ENCODE data around the gene FOXP1. TPM values are rescaled to one million over a fixed set of nuclear protein-coding genes. Genes with fewer than 3 reads are reported as not detected.

The FOXP1 gene
- total RNA-seq, 1 donor from 2014 or later, result 27.3 TPM

DNA sequence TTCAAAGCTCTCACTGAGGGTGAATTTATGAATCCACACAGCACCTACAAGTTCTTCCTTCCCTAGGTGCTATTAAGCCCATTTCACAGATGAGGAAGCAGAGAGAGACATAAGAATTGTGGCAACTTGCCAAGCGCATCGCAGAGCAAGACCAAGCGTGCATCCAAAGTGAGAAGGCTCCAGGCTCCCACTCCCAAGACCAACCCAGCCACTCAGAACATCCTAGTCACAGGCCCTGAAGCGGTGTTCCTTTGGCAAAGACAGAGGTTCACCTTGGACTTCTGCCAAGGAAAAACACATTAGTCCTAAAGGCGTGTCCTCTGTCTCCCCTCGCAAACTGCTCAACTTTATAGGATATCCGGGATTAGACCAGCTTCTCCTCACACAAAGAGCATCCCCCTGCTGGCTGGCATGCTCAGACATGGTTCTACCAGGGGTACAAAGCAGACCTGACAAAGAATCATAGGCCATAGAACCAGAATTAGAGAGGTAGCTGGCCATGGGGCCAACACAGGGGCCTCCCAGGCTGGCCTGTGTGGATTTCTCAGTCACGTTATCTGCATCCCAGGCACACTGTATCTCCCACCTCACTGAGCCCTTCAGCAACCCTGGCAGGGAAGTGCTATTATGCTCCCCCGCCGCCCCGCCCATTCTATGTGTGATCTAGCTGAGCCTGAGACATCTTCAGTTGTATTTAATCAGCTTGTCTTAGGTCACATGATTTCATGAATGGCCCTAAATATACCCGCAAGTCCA, 160.2 kb downstream of the FOXP1 start:
- H3K9ac ChIP-seq, result no peak overlapping the region
- no peak overlapping the region for H3K4me2 ChIP-seq
- no peaks in the 10 kb centered on the region for H3K27me3 ChIP-seq
- H3K4me3 Mint-ChIP-seq, result no peak overlapping the region
- H4K20me1 ChIP-seq (ENCODE audit: low read depth), result no peaks in the 10 kb centered on the region
- H3K9me3 Mint-ChIP-seq, result peaks cover 7% of the 10 kb centered on the region
- no peak overlapping the region for H2AFZ ChIP-seq (replicated peaks)
- no peak overlapping the region for H3K27ac Mint-ChIP-seq
- H3K36me3 Mint-ChIP-seq, result peaks cover 3% of the 10 kb centered on the region
- no peak overlapping the region for H3K27ac ChIP-seq
- no peak for TF ChIP-seq EZH2 (IDR thresholded peaks at IDR 0.05)
- TF ChIP-seq EZH2phosphoT487 (IDR thresholded peaks at IDR 0.05), result no peak
- TF ChIP-seq, protein P1, sequence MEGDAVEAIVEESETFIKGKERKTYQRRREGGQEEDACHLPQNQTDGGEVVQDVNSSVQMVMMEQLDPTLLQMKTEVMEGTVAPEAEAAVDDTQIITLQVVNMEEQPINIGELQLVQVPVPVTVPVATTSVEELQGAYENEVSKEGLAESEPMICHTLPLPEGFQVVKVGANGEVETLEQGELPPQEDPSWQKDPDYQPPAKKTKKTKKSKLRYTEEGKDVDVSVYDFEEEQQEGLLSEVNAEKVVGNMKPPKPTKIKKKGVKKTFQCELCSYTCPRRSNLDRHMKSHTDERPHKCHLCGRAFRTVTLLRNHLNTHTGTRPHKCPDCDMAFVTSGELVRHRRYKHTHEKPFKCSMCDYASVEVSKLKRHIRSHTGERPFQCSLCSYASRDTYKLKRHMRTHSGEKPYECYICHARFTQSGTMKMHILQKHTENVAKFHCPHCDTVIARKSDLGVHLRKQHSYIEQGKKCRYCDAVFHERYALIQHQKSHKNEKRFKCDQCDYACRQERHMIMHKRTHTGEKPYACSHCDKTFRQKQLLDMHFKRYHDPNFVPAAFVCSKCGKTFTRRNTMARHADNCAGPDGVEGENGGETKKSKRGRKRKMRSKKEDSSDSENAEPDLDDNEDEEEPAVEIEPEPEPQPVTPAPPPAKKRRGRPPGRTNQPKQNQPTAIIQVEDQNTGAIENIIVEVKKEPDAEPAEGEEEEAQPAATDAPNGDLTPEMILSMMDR (IDR thresholded peaks at IDR 0.05), result no peak
- no peak overlapping the region for H3K4me3 ChIP-seq
- peak; percentile 13 for DNase-seq (ENCODE audit: low spot score)
- no peaks in the 10 kb centered on the region for H3F3A ChIP-seq (ENCODE audit: low read depth)
- H3K4me1 ChIP-seq, result no peaks in the 10 kb centered on the region
- no peaks in the 10 kb centered on the region for H3K79me2 ChIP-seq (ENCODE audit: low read depth)
- no peaks in the 10 kb centered on the region for H3K36me3 ChIP-seq
- peaks cover 4% of the 10 kb centered on the region for H3K27me3 Mint-ChIP-seq (ENCODE audit: insufficient read depth, low read depth)
- no peaks in the 10 kb centered on the region for H3K9me3 ChIP-seq (ENCODE audit: low read depth)
- peaks cover 3% of the 10 kb centered on the region for H3K4me1 Mint-ChIP-seq

DNA sequence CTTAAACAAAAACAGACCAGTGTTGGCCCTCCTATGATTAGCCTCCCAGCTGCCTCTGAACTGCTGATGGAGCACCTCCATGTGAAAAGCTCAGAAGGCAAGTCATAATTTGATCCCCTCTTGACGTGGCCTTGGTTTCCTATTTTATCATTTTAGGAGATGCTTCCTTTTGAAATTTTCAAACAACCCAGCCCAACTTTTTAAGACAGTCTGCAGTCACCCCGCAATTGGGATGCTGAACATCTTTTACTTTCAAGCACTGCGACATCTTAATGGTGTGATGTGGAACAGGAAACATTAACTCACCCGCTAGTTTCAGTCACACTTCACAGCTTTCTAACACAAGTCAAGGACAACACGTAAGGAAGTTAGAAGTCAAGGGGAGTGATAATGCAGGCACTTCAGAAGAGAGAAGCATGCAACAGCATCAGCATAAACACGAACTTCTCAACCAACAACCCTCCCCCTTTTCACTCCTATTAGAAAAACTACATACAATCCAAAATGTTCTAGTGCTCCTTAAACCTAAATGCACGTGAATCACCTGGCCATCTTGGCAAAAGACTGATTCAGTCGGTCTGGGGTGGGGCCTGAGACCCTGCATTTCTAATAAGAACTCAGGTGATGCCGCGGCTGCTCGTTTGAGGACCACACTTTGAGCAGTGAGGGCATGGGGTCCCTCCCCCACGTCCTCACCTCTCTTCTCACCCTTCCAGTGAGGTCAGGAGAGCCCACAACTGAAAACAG, 161.5 kb downstream of the FOXP1 start:
- Histone ChIP-seq H3K4me1 (no peaks in the 10 kb centered on the region), H3K9me3 (ENCODE audit: low read depth) (no peaks in the 10 kb centered on the region), H3K79me2 (ENCODE audit: low read depth) (no peaks in the 10 kb centered on the region), H3K9ac (no peak overlapping the region), H3F3A (ENCODE audit: low read depth) (no peaks in the 10 kb centered on the region), H3K27me3 (no peaks in the 10 kb centered on the region), H3K27ac (no peak overlapping the region), H2AFZ (replicated peaks) (no peak overlapping the region), H3K36me3 (no peaks in the 10 kb centered on the region), H3K4me3 (no peak overlapping the region), H3K4me2 (no peak overlapping the region), H4K20me1 (ENCODE audit: low read depth) (no peaks in the 10 kb centered on the region)
- Mint-ChIP-seq H3K4me1 (no peaks in the 10 kb centered on the region), H3K4me3 (no peak overlapping the region), H3K36me3 (peaks cover 3% of the 10 kb centered on the region), H3K27ac (no peak overlapping the region), H3K9me3 (peaks cover 2% of the 10 kb centered on the region), H3K27me3 (ENCODE audit: insufficient read depth, low read depth) (peaks cover 4% of the 10 kb centered on the region)
- TF ChIP-seq EZH2phosphoT487 (IDR thresholded peaks at IDR 0.05), result no peak
- TF ChIP-seq EZH2 (IDR thresholded peaks at IDR 0.05), result no peak
- TF ChIP-seq, protein P1 (IDR thresholded peaks at IDR 0.05), result no peak
- no peak for DNase-seq (ENCODE audit: low spot score)

DNA sequence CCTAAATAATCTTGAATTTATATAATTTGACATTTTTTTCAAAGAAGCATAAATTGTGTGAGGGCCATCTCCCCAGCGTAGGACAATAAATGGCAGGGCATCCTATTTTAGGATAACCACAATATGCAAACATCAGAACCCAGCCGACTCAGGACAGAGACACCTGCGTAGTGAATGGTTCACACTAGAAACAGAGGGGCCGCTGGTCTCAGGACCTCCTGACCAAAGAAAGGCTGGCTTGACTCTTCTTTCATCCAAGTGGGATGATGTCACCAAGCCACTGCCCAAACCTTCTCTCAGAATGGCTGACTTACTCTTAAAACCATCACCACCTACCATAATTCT, 162.1 kb downstream of the FOXP1 start:
- no peaks in the 10 kb centered on the region for H3K36me3 ChIP-seq
- H3K4me1 ChIP-seq, result no peaks in the 10 kb centered on the region
- H3K79me2 ChIP-seq (ENCODE audit: low read depth), result no peaks in the 10 kb centered on the region
- H3K9me3 ChIP-seq (ENCODE audit: low read depth), result no peaks in the 10 kb centered on the region
- no peak overlapping the region for H3K4me3 ChIP-seq
- H3F3A ChIP-seq (ENCODE audit: low read depth), result no peaks in the 10 kb centered on the region
- TF ChIP-seq, protein P1 (IDR thresholded peaks at IDR 0.05), result no peak
- no peak for TF ChIP-seq EZH2 (IDR thresholded peaks at IDR 0.05)
- no peak for TF ChIP-seq EZH2phosphoT487 (IDR thresholded peaks at IDR 0.05)
- H3K27me3 Mint-ChIP-seq (ENCODE audit: insufficient read depth, low read depth), result peaks cover 4% of the 10 kb centered on the region
- H3K4me2 ChIP-seq, result no peak overlapping the region
- no peaks in the 10 kb centered on the region for H4K20me1 ChIP-seq (ENCODE audit: low read depth)
- H3K4me3 Mint-ChIP-seq, result no peak overlapping the region
- no peak overlapping the region for H3K27ac ChIP-seq
- DNase-seq (ENCODE audit: low spot score), result no peak
- H3K27me3 ChIP-seq, result no peaks in the 10 kb centered on the region
- no peak overlapping the region for H3K27ac Mint-ChIP-seq
- no peak overlapping the region for H2AFZ ChIP-seq (replicated peaks)
- no peaks in the 10 kb centered on the region for H3K4me1 Mint-ChIP-seq
- peaks cover 3% of the 10 kb centered on the region for H3K36me3 Mint-ChIP-seq
- no peak overlapping the region for H3K9ac ChIP-seq
- peaks cover 2% of the 10 kb centered on the region for H3K9me3 Mint-ChIP-seq

Measured in neural progenitor cell (in vitro differentiated cells).